Anterior cingulate cortex (tissue), 58 donors: ENCODE data around the gene PARVB.
A peak's percentile ranks its signal among the peaks of the same experiment; 100 is the strongest.

Experiments
- DNase-seq, 58 donors: peaks; one replicate each; lab custom pipeline; 2025; lab: John Stamatoyannopoulos, UW

Gene PARVB

GRCh38 chr22:44188316-44188715 lies 164.2 kb downstream of the PARVB start:
- no peak for DNase-seq

GRCh38 chr22:44188986-44189630 lies 165.0 kb downstream of the PARVB start:
- DNase-seq: no peak

- no peak for DNase-seq
Observed at GRCh38 chr22:44190381-44190976, 166.4 kb downstream of the PARVB start.

- no peak for DNase-seq
Observed at GRCh38 chr22:44191036-44191454, 166.9 kb downstream of the PARVB start.

- DNase-seq: peak in 1 of 58 donors; percentile 15
Observed at GRCh38 chr22:44192098-44192815, 168.2 kb downstream of the PARVB start.

- no peak for DNase-seq
Observed at GRCh38 chr22:44192816-44193534, 168.9 kb downstream of the PARVB start.

GRCh38 chr22:44193535-44193891 lies 169.4 kb downstream of the PARVB start:
- peak in 1 of 58 donors; percentile 5 for DNase-seq

GRCh38 chr22:44194569-44194968 lies 170.5 kb downstream of the PARVB start:
- DNase-seq: no peak

- DNase-seq: no peak
Observed at GRCh38 chr22:44195189-44195871, 171.2 kb downstream of the PARVB start.

- DNase-seq: no peak
Observed at GRCh38 chr22:44196241-44196640, 172.1 kb downstream of the PARVB start.

GRCh38 chr22:44196731-44197131 lies 172.6 kb downstream of the PARVB start:
- DNase-seq: no peak

- DNase-seq: no peak
Observed at GRCh38 chr22:44197271-44197670, 173.2 kb downstream of the PARVB start.

- DNase-seq: no peak
Observed at GRCh38 chr22:44199164-44199563, 175.1 kb downstream of the PARVB start.

- no peak for DNase-seq
Observed at GRCh38 chr22:44199866-44200265, 175.8 kb downstream of the PARVB start.

- no peak for DNase-seq
Observed at GRCh38 chr22:44200451-44200850, 176.3 kb downstream of the PARVB start.

- peak in 1 of 58 donors; percentile 18 for DNase-seq
Observed at GRCh38 chr22:44200855-44201550, 176.9 kb downstream of the PARVB start.

GRCh38 chr22:44201665-44202064 lies 177.6 kb downstream of the PARVB start:
- DNase-seq: no peak

GRCh38 chr22:44202261-44202789 lies 178.2 kb downstream of the PARVB start:
- peak in 8 of 58 donors; percentile 9 to 65 (median 31) for DNase-seq

GRCh38 chr22:44203203-44203602 lies 179.1 kb downstream of the PARVB start:
- DNase-seq: no peak
